OCI-LY7 (cell line): ENCODE results near the gene DGAT2. TPM values are rescaled to one million over a fixed set of nuclear protein-coding genes. Genes with fewer than 3 reads are reported as not detected.

Source experiments
- BruUV-seq: library from RNA; stranded (reverse); fragments of 400-500 nt; replicated peaks from 2 replicates; lab custom pipeline; 2021; lab: Mats Ljungman, UMichigan
- CTCF ChIA-PET: fragments of 300-600 bp; sonication (Branson Sonifier 250); formaldehyde crosslinking; loops from one replicate; lab custom pipeline; 2022; ENCODE audit warnings: antibody characterized with exemption; ENCODE audit not compliant: unreplicated experiment; lab: Charles Lee
- POLR2A ChIA-PET: fragments of 300-600 bp; sonication (Branson Sonifier 250); formaldehyde crosslinking; loops from one replicate; lab custom pipeline; 2022; ENCODE audit warnings: antibody characterized with exemption; lab: Charles Lee
- DNase-seq: peaks from one replicate; pipeline ENCODE4 v3.0.0-alpha.2; 2015; ENCODE audit warnings: low spot score
- H2AFZ ChIP-seq: fragments of 200-600 bp; sonication (generic), shearing (Covaris generic); 2 replicates; pipeline ENCODE4 v1.6.1; 2014; ENCODE audit warnings: mild to moderate bottlenecking, antibody characterized with exemption, low read length, moderate library complexity
- H3K27ac ChIP-seq: fragments of 200-600 bp; sonication (generic); 2 replicates; pipeline ENCODE4 v1.5.1; 2014; ENCODE audit warnings: mixed run types, low read depth, mild to moderate bottlenecking, moderate library complexity, low read length, inconsistent platforms; ENCODE audit not compliant: poor library complexity, severe bottlenecking
- H3K36me3 ChIP-seq: fragments of 200-600 bp; sonication (generic); 2 replicates; pipeline ENCODE4 v1.6.1; 2014; ENCODE audit warnings: mild to moderate bottlenecking, antibody characterized with exemption, low read length, moderate library complexity, mixed read lengths; ENCODE audit not compliant: insufficient read depth
- H3K4me1 ChIP-seq: fragments of 200-600 bp; sonication (generic); 2 replicates; pipeline ENCODE4 v1.5.1; 2014; ENCODE audit warnings: mild to moderate bottlenecking, low read length; ENCODE audit not compliant: insufficient read depth, poor library complexity, severe bottlenecking
- H3K4me2 ChIP-seq: fragments of 200-600 bp; sonication (generic); 2 replicates; pipeline ENCODE4 v1.6.1; 2014; ENCODE audit warnings: mild to moderate bottlenecking, low read length
- H3K4me3 ChIP-seq: fragments of 200-600 bp; sonication (generic); 2 replicates; pipeline ENCODE4 v1.5.1; 2014; ENCODE audit warnings: mild to moderate bottlenecking, low read depth, low read length; ENCODE audit not compliant: poor library complexity, severe bottlenecking
- H3K79me2 ChIP-seq: fragments of 200-600 bp; sonication (generic); 2 replicates; pipeline ENCODE4 v1.6.1; 2016; ENCODE audit warnings: low read depth, mild to moderate bottlenecking, low read length, moderate library complexity, mixed read lengths; ENCODE audit not compliant: insufficient read depth
- H3K9me2 ChIP-seq: fragments of 200-600 bp; sonication (generic); 2 replicates; pipeline ENCODE4 v1.6.1; 2016; ENCODE audit warnings: mild to moderate bottlenecking, low read length, mixed read lengths; ENCODE audit not compliant: insufficient read depth
- H3K9me3 ChIP-seq: fragments of 200-600 bp; sonication (generic); 2 replicates; pipeline ENCODE4 v1.6.1; 2014; ENCODE audit warnings: mild to moderate bottlenecking, mixed run types, low read length, mixed read lengths
- H4K20me1 ChIP-seq: fragments of 200-600 bp; sonication (generic); 2 replicates; pipeline ENCODE4 v1.6.1; 2014; ENCODE audit warnings: mild to moderate bottlenecking, antibody characterized with exemption, low read length, moderate library complexity, mixed read lengths; ENCODE audit not compliant: insufficient read depth
- CTCF ChIP-seq: fragments of 200-600 bp; sonication (generic); conservative IDR thresholded peaks from 2 replicates; pipeline ENCODE4 v1.5.1; 2014; ENCODE audit warnings: mild to moderate bottlenecking, antibody characterized with exemption, low read length, moderate library complexity, mixed read lengths
- EZH2phosphoT487 ChIP-seq: fragments of 200-600 bp; sonication (generic); IDR thresholded peaks from 2 replicates; pipeline ENCODE4 v1.6.1; 2018; ENCODE audit warnings: low read depth, borderline replicate concordance, mild to moderate bottlenecking, mixed run types, antibody characterized with exemption, low read length, moderate library complexity, mixed read lengths
- intact Hi-C: fragments of 100-400 bp; cut with micrococcal nuclease; formaldehyde crosslinking; loops from one replicate; pipeline ENCODE4 v1.10.0; 2022; ENCODE audit not compliant: unreplicated experiment
- total RNA-seq, 2 experiments: library from RNA; depleted of rRNA in 1 of 2; stranded (reverse); fragments of >200 nt in 1 of 2; shearing (Covaris generic) in 1 of 2; gene quantifications; 2 replicates each; pipeline ENCODE4 v1.2.3, GENCODE V29; 2014 to 2022

The DGAT2 gene
- total RNA-seq, 2 experiments from 2014 or later: 5.6 to 6.5 TPM

GRCh38 chr11:75733071-75733430, 35.5 kb upstream of the DGAT2 start:
- TF ChIP-seq EZH2phosphoT487: no peak
- H3K27ac ChIP-seq: no peak overlapping the region
- BruUV-seq: no TSS peak
- H3K79me2 ChIP-seq: no peaks in the 10 kb centered on the region
- no peaks in the 10 kb centered on the region for H3K9me3 ChIP-seq
- ChIA-PET POLR2A (no interaction called here), CTCF (no interaction called here)
- H3K4me3 ChIP-seq: no peak overlapping the region
- no peak overlapping the region for H2AFZ ChIP-seq
- H3K4me2 ChIP-seq: no peak overlapping the region
- no peaks in the 10 kb centered on the region for H3K36me3 ChIP-seq
- intact Hi-C loops: no loop called here
- no peaks in the 10 kb centered on the region for H3K4me1 ChIP-seq
- no peaks in the 10 kb centered on the region for H4K20me1 ChIP-seq
- no peaks in the 10 kb centered on the region for H3K9me2 ChIP-seq
- DNase-seq: no peak

GRCh38 chr11:75733431-75734107, 35.0 kb upstream of the DGAT2 start:
- H3K4me3 ChIP-seq: no peak overlapping the region
- POLR2A ChIA-PET: no interaction called here
- no peak overlapping the region for H3K27ac ChIP-seq
- no peaks in the 10 kb centered on the region for H3K36me3 ChIP-seq
- no peaks in the 10 kb centered on the region for H3K79me2 ChIP-seq
- no peak for DNase-seq
- H3K4me2 ChIP-seq: no peak overlapping the region
- no peak overlapping the region for H2AFZ ChIP-seq
- CTCF ChIA-PET: no interaction called here
- TF ChIP-seq EZH2phosphoT487: no peak
- H3K9me2 ChIP-seq: no peaks in the 10 kb centered on the region
- H3K9me3 ChIP-seq: no peaks in the 10 kb centered on the region
- intact Hi-C loops: no loop called here
- H4K20me1 ChIP-seq: no peaks in the 10 kb centered on the region
- no peaks in the 10 kb centered on the region for H3K4me1 ChIP-seq
- no TSS peak for BruUV-seq

- intact Hi-C loops: no loop called here
- no peak overlapping the region for H2AFZ ChIP-seq
- no peak overlapping the region for H3K4me2 ChIP-seq
- no peaks in the 10 kb centered on the region for H3K79me2 ChIP-seq
- H3K4me3 ChIP-seq: no peak overlapping the region
- BruUV-seq: no TSS peak
- CTCF ChIA-PET: no interaction called here
- H3K4me1 ChIP-seq: no peaks in the 10 kb centered on the region
- H3K9me3 ChIP-seq: no peaks in the 10 kb centered on the region
- no peak overlapping the region for H3K27ac ChIP-seq
- no peaks in the 10 kb centered on the region for H3K9me2 ChIP-seq
- POLR2A ChIA-PET: no interaction called here
- no peaks in the 10 kb centered on the region for H3K36me3 ChIP-seq
- TF ChIP-seq CTCF (no peak), EZH2phosphoT487 (no peak)
- no peaks in the 10 kb centered on the region for H4K20me1 ChIP-seq
- peak; percentile 4 for DNase-seq
Measured at GRCh38 chr11:75734491-75735180, 33.9 kb upstream of the DGAT2 start.
